Activated B cell treated with CpG ODN at 0.5 μM for 24 hours (primary cell): ENCODE measurements around the gene SULT2A1. TPM values are rescaled to one million over a fixed set of nuclear protein-coding genes. Genes with fewer than 3 reads are reported as not detected.

Experiments used
- ATAC-seq: fragments of 200-7000 bp; cut with Tn5 transposase; one replicate; pipeline ENCODE4 v1.10.0; 2021; ENCODE audit warnings: low read depth, mild to moderate bottlenecking, moderate library complexity
- CTCF ChIA-PET: fragments of 350-600 bp; sonication (Branson Sonifier 250); formaldehyde crosslinking; loops from one replicate; lab custom pipeline; 2021; ENCODE audit warnings: antibody characterized with exemption; lab: Charles Lee
- POLR2A ChIA-PET: fragments of 350-600 bp; sonication (Branson Sonifier 250); formaldehyde crosslinking; loops from one replicate; lab custom pipeline; 2021; ENCODE audit warnings: antibody characterized with exemption; lab: Charles Lee
- DNase-seq: peaks from one replicate; pipeline ENCODE4 v3.0.0; 2022
- H3K27ac Mint-ChIP-seq: one replicate; pipeline ENCODE4 v1.8.0; 2020; ENCODE audit warnings: mixed read lengths
- H3K27me3 Mint-ChIP-seq: one replicate; pipeline ENCODE4 v1.8.0; 2021; ENCODE audit warnings: mixed read lengths
- H3K36me3 Mint-ChIP-seq: one replicate; pipeline ENCODE4 v1.8.0; 2021; ENCODE audit warnings: low read depth, mixed read lengths
- H3K4me1 Mint-ChIP-seq: one replicate; pipeline ENCODE4 v1.8.0; 2021; ENCODE audit warnings: mixed read lengths
- H3K4me3 Mint-ChIP-seq: one replicate; pipeline ENCODE4 v1.8.0; 2020; ENCODE audit warnings: mild to moderate bottlenecking, mixed read lengths
- H3K9me3 Mint-ChIP-seq: one replicate; pipeline ENCODE4 v1.8.0; 2020; ENCODE audit warnings: mixed read lengths
- CTCF ChIP-seq: fragments of 200-600 bp; IDR thresholded peaks from one replicate; pipeline ENCODE4 v1.8.0; 2022; ENCODE audit warnings: antibody characterized with exemption, mild to moderate bottlenecking
- intact Hi-C: fragments of 100-400 bp; cut with micrococcal nuclease; formaldehyde crosslinking; loops from one replicate; pipeline ENCODE4 v1.15.1; 2024
- total RNA-seq: library from RNA; stranded (reverse); gene quantifications from 2 replicates; pipeline ENCODE4 v1.2.3, GENCODE V29; 2022

Gene SULT2A1
- total RNA-seq, 1 donor from 2014 or later = not detected

GRCh38 chr19:47824396-47824795 is 61.7 kb downstream of the SULT2A1 start:
- Mint-ChIP-seq H3K27me3 (peaks cover 23% of the 10 kb centered on the region), H3K27ac (no peak overlapping the region), H3K36me3 (no peaks in the 10 kb centered on the region), H3K4me1 (peaks cover 5% of the 10 kb centered on the region), H3K9me3 (peaks cover 4% of the 10 kb centered on the region), H3K4me3 (no peak overlapping the region)
- ChIA-PET POLR2A (no interaction called here), CTCF (no interaction called here)
- no peak for ATAC-seq
- DNase-seq = no peak
- intact Hi-C loops = no loop called here
- TF ChIP-seq CTCF = no peak

GRCh38 chr19:47821460-47822020 is 64.6 kb downstream of the SULT2A1 start, which contains the start of gene CRX:
Gene CRX (plus strand): TSS chr19:47821937. CDS start chr19:47834444, 12,507 bp downstream.
- H3K27me3 Mint-ChIP-seq = peaks cover 43% of the 10 kb centered on the region
- ChIA-PET CTCF (no interaction called here), POLR2A (no interaction called here)
- no peaks in the 10 kb centered on the region for H3K9me3 Mint-ChIP-seq
- peaks cover 5% of the 10 kb centered on the region for H3K4me1 Mint-ChIP-seq
- no peak within 1 kb of the TSS for H3K27ac Mint-ChIP-seq
- ATAC-seq = no peak
- intact Hi-C loops = no loop called here
- H3K4me3 Mint-ChIP-seq = no peak within 1 kb of the TSS
- DNase-seq = no peak
- TF ChIP-seq CTCF = no peak
- H3K36me3 Mint-ChIP-seq = no peaks in the 10 kb centered on the region

Other genes starting within 250 kb of the SULT2A1 start
- gene EHD2, start 172.9 kb downstream of the SULT2A1 start, total RNA-seq = not detected in 2 replicates
- gene NOP53, start 140.8 kb downstream of the SULT2A1 start, total RNA-seq = 695 and 783 TPM in 2 replicates
- gene SELENOW, start 107.6 kb downstream of the SULT2A1 start, total RNA-seq = 24.8 and 27.6 TPM in 2 replicates
- not detected in 2 replicates for gene TPRX1, start 81.8 kb downstream of the SULT2A1 start, total RNA-seq
- gene CRX, start 64.4 kb downstream of the SULT2A1 start, total RNA-seq = not detected in 2 replicates
- not detected in 2 replicates for gene TPRX2, start 27.1 kb downstream of the SULT2A1 start, total RNA-seq
- not detected in 2 replicates for gene BSPH1, start 105.9 kb upstream of the SULT2A1 start, total RNA-seq
- gene ELSPBP1, start 108.3 kb upstream of the SULT2A1 start, total RNA-seq = not detected in 2 replicates
- gene CABP5, start 157.8 kb upstream of the SULT2A1 start, total RNA-seq = not detected in 2 replicates
- gene PLA2G4C, start 224.5 kb upstream of the SULT2A1 start, total RNA-seq = 14.9 and 16.6 TPM in 2 replicates